HL-60 (cell line): ENCODE measurements around the gene R3HDM2.

Source experiments
- GABPA ChIP-seq: IDR thresholded peaks from 2 replicates; pipeline ENCODE4 v1.6.1; 2012; ENCODE audit warnings: low read depth
- POLR2AphosphoS5 ChIP-seq: IDR thresholded peaks from 2 replicates; pipeline ENCODE4 v1.6.1; 2012; ENCODE audit warnings: low read depth
- SPI1 ChIP-seq: IDR thresholded peaks from 2 replicates; pipeline ENCODE4 v1.6.1; 2012; ENCODE audit warnings: low read depth, mild to moderate bottlenecking, borderline replicate concordance
- TF ChIP-seq, protein P1 (sequence below): IDR thresholded peaks from 2 replicates; pipeline ENCODE4 v1.6.1; 2012; ENCODE audit warnings: low read depth; ENCODE audit not compliant: insufficient replicate concordance
- TF ChIP-seq, protein P2 (sequence below): IDR thresholded peaks from one replicate; pipeline ENCODE4 v1.5.1; 2011; ENCODE audit warnings: low read length, control low read depth, inconsistent platforms; ENCODE audit not compliant: insufficient read depth

DNA sequence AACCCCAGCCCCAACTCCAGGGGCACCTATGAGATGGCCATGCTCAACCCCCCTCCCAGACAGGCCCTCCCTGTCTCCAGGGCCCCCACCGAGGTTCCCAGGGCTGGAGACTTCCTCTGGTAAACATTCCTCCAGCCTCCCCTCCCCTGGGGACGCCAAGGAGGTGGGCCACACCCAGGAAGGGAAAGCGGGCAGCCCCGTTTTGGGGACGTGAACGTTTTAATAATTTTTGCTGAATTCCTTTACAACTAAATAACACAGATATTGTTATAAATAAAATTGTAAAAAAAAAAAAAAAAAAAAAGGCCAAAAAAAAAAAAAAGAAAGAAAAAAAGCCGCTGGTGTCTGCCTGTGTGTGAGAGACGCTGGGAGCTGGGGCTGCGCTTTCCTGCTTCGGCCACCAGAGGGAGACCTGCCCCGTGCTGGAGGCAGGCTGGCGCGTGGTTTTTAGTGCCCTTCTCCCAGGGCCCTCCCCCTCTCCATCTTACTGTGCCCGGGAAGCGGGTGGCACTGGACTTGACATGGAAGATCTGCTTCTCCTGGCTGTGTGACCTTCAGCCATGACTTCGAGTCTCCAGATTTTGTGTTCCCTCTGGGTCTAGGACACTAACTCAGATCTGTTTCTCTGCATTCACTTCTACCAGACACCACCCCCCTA is 217.7 kb downstream of the R3HDM2 start:
- TF ChIP-seq, protein P1, sequence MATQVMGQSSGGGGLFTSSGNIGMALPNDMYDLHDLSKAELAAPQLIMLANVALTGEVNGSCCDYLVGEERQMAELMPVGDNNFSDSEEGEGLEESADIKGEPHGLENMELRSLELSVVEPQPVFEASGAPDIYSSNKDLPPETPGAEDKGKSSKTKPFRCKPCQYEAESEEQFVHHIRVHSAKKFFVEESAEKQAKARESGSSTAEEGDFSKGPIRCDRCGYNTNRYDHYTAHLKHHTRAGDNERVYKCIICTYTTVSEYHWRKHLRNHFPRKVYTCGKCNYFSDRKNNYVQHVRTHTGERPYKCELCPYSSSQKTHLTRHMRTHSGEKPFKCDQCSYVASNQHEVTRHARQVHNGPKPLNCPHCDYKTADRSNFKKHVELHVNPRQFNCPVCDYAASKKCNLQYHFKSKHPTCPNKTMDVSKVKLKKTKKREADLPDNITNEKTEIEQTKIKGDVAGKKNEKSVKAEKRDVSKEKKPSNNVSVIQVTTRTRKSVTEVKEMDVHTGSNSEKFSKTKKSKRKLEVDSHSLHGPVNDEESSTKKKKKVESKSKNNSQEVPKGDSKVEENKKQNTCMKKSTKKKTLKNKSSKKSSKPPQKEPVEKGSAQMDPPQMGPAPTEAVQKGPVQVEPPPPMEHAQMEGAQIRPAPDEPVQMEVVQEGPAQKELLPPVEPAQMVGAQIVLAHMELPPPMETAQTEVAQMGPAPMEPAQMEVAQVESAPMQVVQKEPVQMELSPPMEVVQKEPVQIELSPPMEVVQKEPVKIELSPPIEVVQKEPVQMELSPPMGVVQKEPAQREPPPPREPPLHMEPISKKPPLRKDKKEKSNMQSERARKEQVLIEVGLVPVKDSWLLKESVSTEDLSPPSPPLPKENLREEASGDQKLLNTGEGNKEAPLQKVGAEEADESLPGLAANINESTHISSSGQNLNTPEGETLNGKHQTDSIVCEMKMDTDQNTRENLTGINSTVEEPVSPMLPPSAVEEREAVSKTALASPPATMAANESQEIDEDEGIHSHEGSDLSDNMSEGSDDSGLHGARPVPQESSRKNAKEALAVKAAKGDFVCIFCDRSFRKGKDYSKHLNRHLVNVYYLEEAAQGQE: no peak
- TF ChIP-seq, protein P2, sequence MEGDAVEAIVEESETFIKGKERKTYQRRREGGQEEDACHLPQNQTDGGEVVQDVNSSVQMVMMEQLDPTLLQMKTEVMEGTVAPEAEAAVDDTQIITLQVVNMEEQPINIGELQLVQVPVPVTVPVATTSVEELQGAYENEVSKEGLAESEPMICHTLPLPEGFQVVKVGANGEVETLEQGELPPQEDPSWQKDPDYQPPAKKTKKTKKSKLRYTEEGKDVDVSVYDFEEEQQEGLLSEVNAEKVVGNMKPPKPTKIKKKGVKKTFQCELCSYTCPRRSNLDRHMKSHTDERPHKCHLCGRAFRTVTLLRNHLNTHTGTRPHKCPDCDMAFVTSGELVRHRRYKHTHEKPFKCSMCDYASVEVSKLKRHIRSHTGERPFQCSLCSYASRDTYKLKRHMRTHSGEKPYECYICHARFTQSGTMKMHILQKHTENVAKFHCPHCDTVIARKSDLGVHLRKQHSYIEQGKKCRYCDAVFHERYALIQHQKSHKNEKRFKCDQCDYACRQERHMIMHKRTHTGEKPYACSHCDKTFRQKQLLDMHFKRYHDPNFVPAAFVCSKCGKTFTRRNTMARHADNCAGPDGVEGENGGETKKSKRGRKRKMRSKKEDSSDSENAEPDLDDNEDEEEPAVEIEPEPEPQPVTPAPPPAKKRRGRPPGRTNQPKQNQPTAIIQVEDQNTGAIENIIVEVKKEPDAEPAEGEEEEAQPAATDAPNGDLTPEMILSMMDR: peak; percentile 88
- TF ChIP-seq POLR2AphosphoS5 (no peak), GABPA (no peak), SPI1 (no peak)
